Measurements from ENCODE around the gene CNTN4.

- TF ChIP-seq EP300 (IDR thresholded peaks at IDR 0.05) (no peak), POLR2AphosphoS5 (IDR thresholded peaks at IDR 0.05) (no peak), POLR2A (IDR thresholded peaks at IDR 0.05; ENCODE audit: low read depth) (no peak)
- TF ChIP-seq, protein P1, sequence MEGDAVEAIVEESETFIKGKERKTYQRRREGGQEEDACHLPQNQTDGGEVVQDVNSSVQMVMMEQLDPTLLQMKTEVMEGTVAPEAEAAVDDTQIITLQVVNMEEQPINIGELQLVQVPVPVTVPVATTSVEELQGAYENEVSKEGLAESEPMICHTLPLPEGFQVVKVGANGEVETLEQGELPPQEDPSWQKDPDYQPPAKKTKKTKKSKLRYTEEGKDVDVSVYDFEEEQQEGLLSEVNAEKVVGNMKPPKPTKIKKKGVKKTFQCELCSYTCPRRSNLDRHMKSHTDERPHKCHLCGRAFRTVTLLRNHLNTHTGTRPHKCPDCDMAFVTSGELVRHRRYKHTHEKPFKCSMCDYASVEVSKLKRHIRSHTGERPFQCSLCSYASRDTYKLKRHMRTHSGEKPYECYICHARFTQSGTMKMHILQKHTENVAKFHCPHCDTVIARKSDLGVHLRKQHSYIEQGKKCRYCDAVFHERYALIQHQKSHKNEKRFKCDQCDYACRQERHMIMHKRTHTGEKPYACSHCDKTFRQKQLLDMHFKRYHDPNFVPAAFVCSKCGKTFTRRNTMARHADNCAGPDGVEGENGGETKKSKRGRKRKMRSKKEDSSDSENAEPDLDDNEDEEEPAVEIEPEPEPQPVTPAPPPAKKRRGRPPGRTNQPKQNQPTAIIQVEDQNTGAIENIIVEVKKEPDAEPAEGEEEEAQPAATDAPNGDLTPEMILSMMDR (IDR thresholded peaks at IDR 0.05) = no peak
These were observed 107.9 kb downstream of the CNTN4 start for GRCh38 chr3:2206536-2206935.
